A204.1 (cell line): ENCODE measurements around the gene ROS1.
A peak's percentile ranks its signal among the peaks of the same experiment; 100 is the strongest.

Source experiments
- FAIRE-seq: peaks from 2 replicates; lab custom pipeline; 2012; peaks lifted over from hg19 to GRCh38; lab: Jason Lieb, UNC

ROS1 gene

GRCh38 chr6:117440706-117441525 is 15.2 kb upstream of the ROS1 start:
- no peak for FAIRE-seq

GRCh38 chr6:117432273-117432672 is 6.5 kb upstream of the ROS1 start:
- no peak for FAIRE-seq

GRCh38 chr6:117423754-117424153 is 2.0 kb downstream of the ROS1 start:
- no peak for FAIRE-seq

- FAIRE-seq = no peak
Measured at GRCh38 chr6:117418320-117418719, 7.4 kb downstream of the ROS1 start.

GRCh38 chr6:117417851-117418250 is 7.9 kb downstream of the ROS1 start:
- no peak for FAIRE-seq

GRCh38 chr6:117414770-117415169 is 11.0 kb downstream of the ROS1 start:
- no peak for FAIRE-seq

- no peak for FAIRE-seq
Measured at GRCh38 chr6:117411474-117411873, 14.3 kb downstream of the ROS1 start.

- FAIRE-seq = no peak
Measured at GRCh38 chr6:117409863-117410262, 15.9 kb downstream of the ROS1 start.

- no peak for FAIRE-seq
Measured at GRCh38 chr6:117409420-117409819, 16.3 kb downstream of the ROS1 start.

- FAIRE-seq = no peak
Measured at GRCh38 chr6:117404548-117404947, 21.2 kb downstream of the ROS1 start.

- no peak for FAIRE-seq
Measured at GRCh38 chr6:117401799-117402198, 23.9 kb downstream of the ROS1 start.

- no peak for FAIRE-seq
Measured at GRCh38 chr6:117399924-117400323, 25.8 kb downstream of the ROS1 start.

- no peak for FAIRE-seq
Measured at GRCh38 chr6:117399126-117399525, 26.6 kb downstream of the ROS1 start.

- FAIRE-seq = no peak
Measured at GRCh38 chr6:117397536-117398227, 28.1 kb downstream of the ROS1 start.

GRCh38 chr6:117396228-117396627 is 29.5 kb downstream of the ROS1 start:
- no peak for FAIRE-seq

GRCh38 chr6:117395164-117395563 is 30.6 kb downstream of the ROS1 start:
- no peak for FAIRE-seq

GRCh38 chr6:117393045-117393444 is 32.7 kb downstream of the ROS1 start:
- no peak for FAIRE-seq

GRCh38 chr6:117391874-117392583 is 33.7 kb downstream of the ROS1 start:
- FAIRE-seq = peak; percentile 23

- no peak for FAIRE-seq
Measured at GRCh38 chr6:117389227-117390057, 36.3 kb downstream of the ROS1 start.

GRCh38 chr6:117387454-117387974 is 38.2 kb downstream of the ROS1 start:
- no peak for FAIRE-seq

GRCh38 chr6:117384659-117385058 is 41.1 kb downstream of the ROS1 start:
- FAIRE-seq = no peak

GRCh38 chr6:117381749-117382148 is 44.0 kb downstream of the ROS1 start:
- FAIRE-seq = no peak
